Neuronal stem cell (in vitro differentiated cells): Measurements from ENCODE around the gene SPATA16.
A peak's percentile ranks its signal among the peaks of the same experiment; 100 is the strongest.

ENCODE experiments used
- DNase-seq: peaks from one replicate; pipeline ENCODE4 v3.0.0-alpha.2; 2013; ENCODE audit warnings: low spot score
- H2AFZ ChIP-seq: one replicate; pipeline ENCODE4 v1.6.1; 2013; ENCODE audit warnings: mild to moderate bottlenecking, low read length, inconsistent platforms
- H2AK5ac ChIP-seq: 2 replicates; pipeline ENCODE4 v1.6.1; 2013; ENCODE audit warnings: low read depth, mild to moderate bottlenecking, inconsistent platforms, low read length, moderate library complexity, mixed read lengths
- H2BK120ac ChIP-seq: 2 replicates; pipeline ENCODE4 v1.6.1; 2013; ENCODE audit warnings: low read depth, mild to moderate bottlenecking, inconsistent platforms, low read length, moderate library complexity, mixed read lengths
- H2BK12ac ChIP-seq: one replicate; pipeline ENCODE4 v1.6.1; 2013; ENCODE audit warnings: low read length, inconsistent platforms
- H2BK15ac ChIP-seq: 2 replicates; pipeline ENCODE4 v1.6.1; 2013; ENCODE audit warnings: mild to moderate bottlenecking, low read length, inconsistent platforms, mixed read lengths
- H2BK5ac ChIP-seq: one replicate; pipeline ENCODE4 v1.6.1; 2013; ENCODE audit warnings: inconsistent platforms, mild to moderate bottlenecking, low read length, moderate library complexity
- H3K14ac ChIP-seq: one replicate; pipeline ENCODE4 v1.6.1; 2013; ENCODE audit warnings: low read length, inconsistent platforms
- H3K18ac ChIP-seq: 2 replicates; pipeline ENCODE4 v1.6.1; 2013; ENCODE audit warnings: low read length, inconsistent platforms
- H3K23ac ChIP-seq: 2 replicates; pipeline ENCODE4 v1.6.1; 2013; ENCODE audit warnings: low read depth, mild to moderate bottlenecking, mixed read lengths, low read length, inconsistent platforms; ENCODE audit not compliant: poor library complexity
- H3K27ac ChIP-seq: replicated peaks from 3 replicates; pipeline ENCODE4 v1.5.1; 2013; ENCODE audit warnings: low read length, inconsistent platforms
- H3K27me3 ChIP-seq, 3 experiments: 2 replicates each; pipeline ENCODE4 v1.6.1; 2013; ENCODE audit warnings: low read length in 3 of 3, mild to moderate bottlenecking in 2 of 3, inconsistent platforms in 1 of 3, low read depth in 1 of 3, mixed read lengths in 1 of 3, moderate library complexity in 1 of 3; ENCODE audit not compliant: control insufficient read depth in 3 of 3, insufficient read depth in 3 of 3
- H3K36me3 ChIP-seq, 2 donors: replicated peaks in 1 of 2; 2 replicates each; pipeline ENCODE4 v1.6.1; 2013; ENCODE audit warnings: low read length in 2 of 2; ENCODE audit not compliant: control insufficient read depth in 2 of 2, insufficient read depth in 2 of 2
- H3K4ac ChIP-seq: 2 replicates; pipeline ENCODE4 v1.6.1; 2013; ENCODE audit warnings: inconsistent platforms, mild to moderate bottlenecking, low read length, moderate library complexity
- H3K4me1 ChIP-seq, 2 donors: 1 replicate in 1 of 2; 2 replicates in 1 of 2; pipeline ENCODE4 v1.6.1; 2013; ENCODE audit warnings: low read length in 2 of 2, low read depth in 1 of 2; ENCODE audit not compliant: control insufficient read depth in 2 of 2, insufficient read depth in 1 of 2
- H3K4me2 ChIP-seq: one replicate; pipeline ENCODE4 v1.6.1; 2013; ENCODE audit warnings: mild to moderate bottlenecking, low read length, inconsistent platforms; ENCODE audit not compliant: insufficient read depth, poor library complexity, severe bottlenecking
- H3K4me3 ChIP-seq, 2 donors: 2 replicates each; pipeline ENCODE4 v1.5.1; 2013; ENCODE audit warnings: low read length in 2 of 2, mild to moderate bottlenecking in 2 of 2, inconsistent platforms in 1 of 2, moderate library complexity in 1 of 2
- H3K79me1 ChIP-seq: one replicate; pipeline ENCODE4 v1.6.1; 2013; ENCODE audit warnings: low read depth, mild to moderate bottlenecking, inconsistent platforms, low read length, moderate library complexity
- H3K9ac ChIP-seq: one replicate; pipeline ENCODE4 v1.6.1; 2013; ENCODE audit warnings: mild to moderate bottlenecking, low read depth, low read length, inconsistent platforms; ENCODE audit not compliant: poor library complexity
- H3K9me3 ChIP-seq, 2 donors: replicated peaks in 1 of 2; 2 replicates each; pipeline versions ENCODE3 to v1.6.1; 2013; ENCODE audit warnings: low read length in 2 of 2, mild to moderate bottlenecking in 2 of 2, inconsistent platforms in 1 of 2, low read depth in 1 of 2, mixed read lengths in 1 of 2, moderate library complexity in 1 of 2; ENCODE audit not compliant: control insufficient read depth in 2 of 2, insufficient read depth in 1 of 2
- H4K8ac ChIP-seq: one replicate; pipeline ENCODE4 v1.6.1; 2013; ENCODE audit warnings: low read depth, mild to moderate bottlenecking, inconsistent platforms, low read length, moderate library complexity
- H4K91ac ChIP-seq: one replicate; pipeline ENCODE4 v1.6.1; 2013; ENCODE audit warnings: low read length, low read depth, mild to moderate bottlenecking, inconsistent platforms; ENCODE audit not compliant: poor library complexity
- WGBS, 2 donors: extraction: QIAGEN DNeasy Blood & Tissue Kit; methylation state at CpG; one replicate each; pipeline ENCODE4 v1.1.7; 2013; ENCODE audit warnings: missing lambda C conversion rate in 2 of 2, mixed read lengths in 1 of 2; ENCODE audit not compliant: insufficient read length in 2 of 2, insufficient replicate concordance in 1 of 2; ENCODE audit errors: extremely low coverage in 2 of 2; 5-methylcytosine and 5-hydroxymethylcytosine counted together

SPATA16 gene

DNA sequence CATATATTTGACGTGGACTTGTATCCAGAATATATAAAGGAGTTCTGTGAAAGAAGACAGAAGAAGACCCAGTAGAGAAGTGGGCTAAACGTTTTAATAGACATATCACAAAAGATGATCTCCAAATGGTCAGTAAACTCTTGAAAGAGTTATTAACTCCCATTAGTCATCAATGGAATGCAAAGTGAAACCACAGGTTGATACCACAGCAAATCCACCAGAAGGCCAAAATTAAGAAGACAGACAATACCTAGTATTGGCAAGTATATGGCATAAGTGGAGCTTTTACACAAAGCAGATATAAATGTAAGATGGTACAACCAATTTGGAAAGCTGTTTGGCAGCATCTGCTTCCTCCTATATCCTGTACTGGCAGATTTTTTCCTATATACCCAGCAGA is 6.0 kb downstream of the SPATA16 start:
- no peak overlapping the region for H2BK5ac ChIP-seq
- no peak overlapping the region for H3K18ac ChIP-seq
- H2BK120ac ChIP-seq = no peak overlapping the region
- no peak overlapping the region for H3K4me3 ChIP-seq
- no peak overlapping the region for H4K8ac ChIP-seq
- no peak overlapping the region for H2AFZ ChIP-seq
- no peak for DNase-seq
- no peaks in the 10 kb centered on the region for H3K9me3 ChIP-seq
- no peak overlapping the region for H3K14ac ChIP-seq
- H2BK12ac ChIP-seq = no peak overlapping the region
- H3K4ac ChIP-seq = no peak overlapping the region
- no peak overlapping the region for H2BK15ac ChIP-seq
- no CpG with 5 or more reads among the region's 2 CpGs for WGBS, 2 donors
- peaks cover 4 to 8% of the 10 kb centered on the region in 2 donors for H3K4me1 ChIP-seq
- H3K23ac ChIP-seq = no peak overlapping the region
- no peak overlapping the region for H3K4me2 ChIP-seq
- H2AK5ac ChIP-seq = no peak overlapping the region
- no peak overlapping the region for H3K27ac ChIP-seq
- H4K91ac ChIP-seq = no peak overlapping the region
- peaks cover 0 to 2% of the 10 kb centered on the region in 2 donors for H3K36me3 ChIP-seq
- H3K79me1 ChIP-seq = no peaks in the 10 kb centered on the region
- H3K9ac ChIP-seq = no peak overlapping the region
- no peaks in the 10 kb centered on the region for H3K27me3 ChIP-seq

DNA sequence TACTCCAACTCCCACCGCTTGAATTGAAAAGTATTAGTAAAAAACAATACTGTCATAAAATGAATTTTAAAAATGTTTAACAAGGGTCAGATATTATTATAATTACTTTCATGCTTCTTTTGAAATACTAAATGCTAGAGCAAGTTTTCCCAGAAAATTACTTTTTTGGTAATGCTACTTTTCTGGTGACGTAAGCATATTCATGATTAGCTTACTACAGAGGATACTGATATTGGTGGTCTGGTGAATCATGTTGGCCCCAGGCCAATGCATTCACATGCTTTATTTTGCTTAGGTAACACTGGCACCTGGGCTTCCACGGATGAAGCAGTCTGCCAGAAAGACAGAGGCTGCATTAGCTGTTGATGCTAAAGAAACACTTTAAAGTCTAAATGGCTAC is 12.4 kb downstream of the SPATA16 start:
- Histone ChIP-seq H3K14ac (no peak overlapping the region), H2AFZ (no peak overlapping the region), H2BK120ac (no peak overlapping the region), H4K8ac (no peak overlapping the region), H3K9me3 (no peaks in the 10 kb centered on the region), H3K18ac (no peak overlapping the region), H2AK5ac (no peak overlapping the region), H3K9ac (no peak overlapping the region), H3K4me1 (no peaks in the 10 kb centered on the region), H4K91ac (no peak overlapping the region), H2BK12ac (no peak overlapping the region), H3K36me3 (no peaks in the 10 kb centered on the region), H3K4me2 (no peak overlapping the region), H3K23ac (no peak overlapping the region), H3K4ac (no peak overlapping the region), H3K4me3 (no peak overlapping the region), H2BK5ac (no peak overlapping the region), H3K27ac (no peak overlapping the region), H2BK15ac (no peak overlapping the region), H3K79me1 (no peaks in the 10 kb centered on the region), H3K27me3 (no peaks in the 10 kb centered on the region)
- no peak for DNase-seq
- WGBS, 2 donors = no CpG with 5 or more reads among the region's 3 CpGs

DNA sequence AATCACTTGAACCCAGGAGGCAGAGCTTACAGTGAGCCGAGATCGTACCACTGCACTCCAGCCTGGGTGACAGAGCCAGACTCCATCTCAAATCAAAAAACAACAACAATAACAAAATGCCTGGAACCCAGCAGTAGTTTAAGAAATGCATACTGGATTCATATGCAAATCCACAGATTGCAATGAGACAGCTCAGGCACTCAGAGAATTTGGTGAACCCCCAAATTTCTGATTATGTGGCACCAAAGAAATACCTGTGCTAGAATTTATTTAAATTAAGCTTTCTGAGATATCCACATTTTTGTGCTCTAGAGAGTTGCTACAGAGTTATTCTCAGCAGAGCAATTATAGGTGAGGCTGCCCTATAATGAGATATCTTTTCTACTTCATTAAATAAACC is 29.7 kb downstream of the SPATA16 start:
- no peak overlapping the region for H4K91ac ChIP-seq
- no peak overlapping the region for H2BK15ac ChIP-seq
- H3K9ac ChIP-seq = no peak overlapping the region
- H3K27ac ChIP-seq = no peak overlapping the region
- H3K23ac ChIP-seq = no peak overlapping the region
- no peak overlapping the region for H2BK12ac ChIP-seq
- H3K4me3 ChIP-seq = no peak overlapping the region
- no peak overlapping the region for H3K18ac ChIP-seq
- no peak overlapping the region for H2BK120ac ChIP-seq
- no peak overlapping the region for H3K4ac ChIP-seq
- no peak overlapping the region for H3K14ac ChIP-seq
- H3K4me1 ChIP-seq = peaks cover 2 to 6% of the 10 kb centered on the region in 2 donors
- no peak overlapping the region for H4K8ac ChIP-seq
- no peak overlapping the region for H3K4me2 ChIP-seq
- no peaks in the 10 kb centered on the region for H3K9me3 ChIP-seq
- H2BK5ac ChIP-seq = no peak overlapping the region
- H3K79me1 ChIP-seq = no peaks in the 10 kb centered on the region
- no peaks in the 10 kb centered on the region for H3K27me3 ChIP-seq
- no peak overlapping the region for H2AFZ ChIP-seq
- H2AK5ac ChIP-seq = no peak overlapping the region
- DNase-seq = no peak
- H3K36me3 ChIP-seq = no peaks in the 10 kb centered on the region
- no CpG with 5 or more reads among the region's 2 CpGs for WGBS, 2 donors

DNA sequence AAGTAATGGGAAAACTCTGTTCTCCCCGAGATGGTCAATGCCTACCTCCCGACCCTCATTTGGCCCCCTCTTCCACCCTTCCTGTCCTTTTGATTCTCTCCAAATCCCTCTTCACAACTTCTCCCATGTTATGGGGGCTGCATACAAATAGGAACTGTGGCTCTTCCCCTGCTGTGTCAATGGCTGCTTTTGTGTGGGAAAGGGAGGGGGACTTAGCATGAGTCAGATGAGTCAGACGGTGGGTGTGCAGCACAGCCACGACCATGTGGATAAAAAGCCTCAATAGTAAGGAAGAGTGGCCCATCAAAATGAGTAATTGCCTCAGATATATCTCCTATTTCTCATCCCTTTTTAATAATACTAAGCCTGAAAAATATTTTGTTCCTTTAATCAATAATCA is 31.9 kb downstream of the SPATA16 start:
- Histone ChIP-seq H3K27ac (no peak overlapping the region), H3K14ac (no peak overlapping the region), H4K91ac (no peak overlapping the region), H3K27me3 (no peaks in the 10 kb centered on the region), H3K4me2 (no peak overlapping the region), H2BK5ac (no peak overlapping the region), H2AK5ac (no peak overlapping the region), H3K9me3 (no peaks in the 10 kb centered on the region), H3K4me3 (no peak overlapping the region), H3K4me1 (peaks cover 2 to 6% of the 10 kb centered on the region in 2 donors), H2BK120ac (no peak overlapping the region), H4K8ac (no peak overlapping the region), H3K36me3 (no peaks in the 10 kb centered on the region), H2BK15ac (no peak overlapping the region), H2BK12ac (no peak overlapping the region), H3K23ac (no peak overlapping the region), H3K4ac (no peak overlapping the region), H3K79me1 (no peaks in the 10 kb centered on the region), H2AFZ (peak overlapping the region; percentile 73), H3K18ac (no peak overlapping the region), H3K9ac (no peak overlapping the region)
- DNase-seq = peak; percentile 6
- WGBS, 2 donors = no CpG with 5 or more reads among the region's 4 CpGs
